SKM-1 (cell line): Measurements from ENCODE around the gene EPHA3.

Experiments
- DNase-seq: peaks from one replicate; lab custom pipeline; 2025; ENCODE audit not compliant: unreplicated experiment; lab: John Stamatoyannopoulos, UW

EPHA3 gene

DNA sequence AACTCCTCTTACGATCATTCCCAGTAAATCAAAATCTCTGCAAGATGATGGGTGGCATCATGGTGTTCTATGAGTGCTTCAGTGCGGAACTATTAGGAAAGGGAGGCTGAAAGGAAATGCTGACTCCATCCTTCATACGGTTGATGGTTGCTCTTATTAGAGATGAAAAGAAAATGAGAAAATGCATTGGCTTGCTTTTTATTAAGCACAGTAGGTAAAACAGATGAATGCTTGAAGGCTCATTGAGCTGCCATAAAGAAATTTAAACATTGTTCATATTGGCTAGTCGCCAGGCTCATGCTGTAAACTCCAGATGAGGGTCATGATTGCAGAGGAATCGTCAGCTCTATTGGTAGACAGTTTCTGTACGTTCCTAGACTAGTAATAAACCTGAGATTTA, 115.8 kb downstream of the EPHA3 start:
- no peak for DNase-seq

DNA sequence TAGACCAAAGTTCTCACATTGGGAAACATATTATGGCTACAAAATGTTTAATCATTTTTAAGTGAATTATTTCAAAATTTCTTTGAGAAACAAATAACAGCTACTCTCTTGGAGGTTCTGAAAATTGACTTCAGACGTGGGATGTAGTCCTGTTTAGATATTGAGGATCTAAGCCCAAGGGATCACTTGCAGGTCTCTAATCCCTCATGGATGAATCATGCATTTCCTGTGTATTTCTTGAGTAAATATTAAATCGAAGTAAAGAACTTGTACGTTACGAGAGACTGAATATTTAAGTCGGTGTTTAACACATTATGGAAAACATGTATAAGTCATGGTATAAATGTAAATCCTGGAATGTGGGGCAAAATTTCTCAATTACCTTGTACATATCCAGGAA, 119.8 kb downstream of the EPHA3 start:
- no peak for DNase-seq

DNA sequence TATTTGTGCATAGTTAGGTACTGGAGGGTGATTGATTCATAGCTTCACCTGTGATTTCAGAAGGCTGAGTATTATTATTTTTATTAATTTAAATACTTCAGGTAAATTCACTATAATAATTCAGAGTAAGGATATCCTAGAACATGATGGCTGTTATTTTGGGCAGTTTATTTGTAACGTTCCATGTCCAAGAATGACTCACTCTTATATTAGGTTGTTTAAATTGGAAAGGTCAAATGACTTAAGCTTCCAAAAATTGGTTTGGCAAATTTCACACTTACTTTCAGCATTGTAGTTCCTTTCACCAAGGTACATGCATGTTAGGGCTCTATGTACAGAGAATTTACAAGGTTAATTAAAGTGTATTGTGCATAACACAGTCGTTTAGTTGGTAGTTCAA, 120.2 kb downstream of the EPHA3 start:
- DNase-seq: no peak

DNA sequence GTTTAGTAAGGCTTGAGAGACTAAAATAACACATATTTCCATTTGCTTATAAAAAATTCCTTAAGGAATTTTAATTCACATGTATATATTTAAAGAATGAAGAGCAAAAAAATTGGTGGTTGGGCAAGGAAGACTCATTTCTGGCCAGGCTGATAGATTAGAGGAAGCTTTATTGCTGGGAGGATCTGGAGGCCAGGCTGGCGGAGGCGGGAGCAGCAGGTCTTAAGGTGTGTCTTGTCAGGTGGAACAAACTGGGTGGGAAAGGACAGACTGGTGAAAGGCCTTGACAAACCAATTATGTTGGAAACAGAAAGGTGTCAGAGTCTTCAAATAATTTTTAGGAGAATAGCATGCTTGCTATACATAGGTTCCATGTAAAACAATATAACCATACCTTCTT, 124.7 kb downstream of the EPHA3 start:
- no peak for DNase-seq

DNA sequence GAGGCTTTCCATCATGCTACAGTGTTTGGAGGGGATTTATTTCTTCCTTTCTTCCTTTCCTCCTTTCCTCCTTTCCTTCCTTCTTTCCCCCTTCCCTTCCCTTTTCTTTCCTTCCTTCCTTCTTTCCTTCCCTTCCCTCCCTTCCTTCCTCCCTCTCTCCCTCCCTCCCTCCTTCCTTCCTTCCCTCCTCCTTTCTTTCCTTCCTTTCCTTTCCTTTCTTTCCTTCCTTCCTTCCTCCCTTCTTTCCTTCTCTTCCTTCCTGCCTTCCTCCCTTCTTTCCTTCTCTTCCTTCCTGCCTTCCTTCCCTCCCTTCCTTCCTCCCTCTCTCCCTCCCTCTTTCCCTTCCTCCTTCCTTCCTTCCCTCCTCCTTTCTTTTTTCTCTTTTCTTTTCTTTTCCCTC, 127.2 kb downstream of the EPHA3 start:
- no peak for DNase-seq

DNA sequence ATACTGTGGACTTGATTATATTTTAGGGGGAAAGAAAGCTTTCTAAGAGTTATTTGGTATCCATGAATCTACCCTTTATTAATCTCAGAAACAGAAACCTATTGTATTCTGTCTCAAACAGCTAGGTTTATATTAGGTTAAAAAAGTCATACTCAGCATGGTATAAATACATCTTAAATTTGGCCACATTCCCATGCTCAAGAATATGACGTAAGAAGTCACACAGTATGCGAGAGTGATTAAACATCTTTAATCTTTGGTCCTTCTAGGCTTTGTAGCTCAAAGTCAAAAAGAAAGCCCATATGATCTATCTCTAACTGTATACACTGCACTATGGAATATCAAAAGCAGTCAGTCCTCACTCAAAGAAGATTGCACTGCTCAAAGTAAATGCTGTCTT, 131.4 kb downstream of the EPHA3 start:
- DNase-seq: no peak

DNA sequence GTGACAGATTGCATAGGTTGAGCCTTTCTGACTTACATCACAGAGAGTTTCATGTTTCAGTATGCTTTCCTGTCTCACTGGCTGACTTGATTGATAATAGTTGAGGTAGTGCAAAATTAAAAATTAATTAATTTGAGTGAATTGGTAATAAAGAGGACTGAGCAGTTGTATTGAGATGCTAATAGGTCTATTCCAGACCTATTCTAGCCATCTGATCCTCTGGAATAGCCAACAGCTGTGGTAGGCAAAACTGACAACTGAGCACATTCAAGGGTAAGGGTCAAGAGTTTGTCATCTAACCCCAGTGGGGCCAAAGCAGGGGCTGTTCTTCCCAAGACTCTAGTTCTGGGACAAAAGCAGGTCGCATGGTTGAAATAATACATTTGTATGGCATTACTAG, 132.4 kb downstream of the EPHA3 start:
- no peak for DNase-seq

DNA sequence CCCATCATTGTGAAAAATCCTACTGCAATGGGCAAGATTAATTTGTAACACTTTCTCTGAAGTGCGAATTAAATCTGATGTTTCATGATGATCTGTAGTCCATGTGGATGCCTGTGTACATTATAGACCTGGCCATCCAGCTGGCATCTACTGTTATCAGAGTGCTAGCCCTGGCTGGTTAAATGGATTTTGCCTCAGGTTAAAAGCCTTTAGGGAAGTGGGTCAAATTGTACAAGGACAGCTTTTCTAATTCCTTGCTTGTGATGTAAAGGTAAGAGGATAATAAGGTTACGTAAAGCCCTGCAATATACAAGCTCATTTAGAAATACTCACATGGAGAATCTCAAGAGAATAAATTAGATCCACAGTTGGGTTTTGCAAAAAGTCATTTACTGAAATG, 138.2 kb downstream of the EPHA3 start:
- DNase-seq: no peak

DNA sequence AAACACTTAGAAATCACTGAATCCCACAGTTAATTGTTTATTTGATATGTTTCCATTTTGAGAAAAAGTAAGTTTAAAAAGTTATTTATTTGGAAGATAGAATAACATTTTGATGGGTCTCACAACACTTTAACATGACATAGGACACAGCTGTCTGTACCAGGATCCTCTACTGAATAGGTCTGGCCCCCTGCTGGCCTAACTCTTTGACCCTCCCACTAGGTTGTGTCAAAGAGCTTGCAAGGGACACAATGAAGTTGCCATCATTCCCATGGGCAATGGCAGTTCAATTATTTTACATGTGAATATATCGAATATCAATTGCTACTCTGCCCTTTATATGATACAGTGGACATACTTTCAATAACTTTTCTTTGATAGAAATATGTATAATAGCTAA, 138.9 kb downstream of the EPHA3 start:
- DNase-seq: no peak

DNA sequence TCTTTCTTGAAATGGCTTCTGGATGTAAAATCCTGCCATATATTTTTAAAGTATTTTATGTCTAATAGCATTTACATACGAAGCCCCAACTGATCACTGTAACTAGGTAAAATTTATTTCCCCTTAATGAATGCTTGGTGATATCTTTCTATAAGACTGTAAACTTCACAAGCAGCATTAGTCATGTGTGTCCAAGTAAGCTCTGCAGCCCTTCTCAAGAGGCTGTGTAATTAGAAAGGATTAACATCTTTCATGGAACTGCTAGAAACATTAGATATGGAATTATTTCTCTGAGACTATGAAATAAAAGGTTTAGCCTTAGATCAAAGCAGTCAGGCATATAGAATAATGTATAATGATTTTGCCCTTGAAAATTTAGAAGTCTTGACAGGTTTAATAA, 143.3 kb downstream of the EPHA3 start:
- no peak for DNase-seq

DNA sequence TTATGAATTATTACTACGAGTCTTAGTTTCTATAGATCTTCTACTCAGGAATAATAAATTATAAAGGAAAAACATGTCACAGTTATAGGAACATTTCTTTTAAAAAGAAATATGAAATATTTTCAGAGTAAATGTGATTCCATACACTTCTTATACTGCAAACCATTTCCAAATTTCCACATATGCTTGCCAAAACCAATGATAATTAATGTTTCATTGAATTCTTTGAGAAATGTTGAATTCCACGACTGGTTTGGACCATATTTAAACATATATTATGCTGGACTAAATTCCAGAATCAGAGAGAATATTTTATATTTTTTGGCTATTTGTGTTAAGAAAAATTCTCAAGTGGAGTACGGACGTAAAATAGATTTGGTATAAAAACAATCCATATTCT, 144.6 kb downstream of the EPHA3 start:
- DNase-seq: no peak

DNA sequence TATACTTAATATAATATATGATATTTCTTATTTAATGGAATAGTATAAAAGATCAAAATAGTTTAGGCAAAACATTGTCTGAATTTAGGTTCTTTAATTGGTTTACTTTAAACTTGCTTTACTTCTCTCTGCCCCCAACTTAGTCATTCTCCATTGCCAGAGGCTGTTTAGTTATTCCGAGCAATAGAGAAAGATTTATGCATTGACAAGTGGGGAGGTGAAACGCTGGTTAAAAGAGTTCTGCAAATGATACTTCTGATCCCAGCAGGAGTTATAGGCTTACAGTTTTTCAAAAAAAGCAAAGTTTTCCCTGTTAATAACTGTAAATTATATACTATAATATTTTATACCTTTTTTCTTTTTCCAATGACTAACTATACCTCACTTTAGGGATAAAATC, 145.4 kb downstream of the EPHA3 start:
- no peak for DNase-seq

DNA sequence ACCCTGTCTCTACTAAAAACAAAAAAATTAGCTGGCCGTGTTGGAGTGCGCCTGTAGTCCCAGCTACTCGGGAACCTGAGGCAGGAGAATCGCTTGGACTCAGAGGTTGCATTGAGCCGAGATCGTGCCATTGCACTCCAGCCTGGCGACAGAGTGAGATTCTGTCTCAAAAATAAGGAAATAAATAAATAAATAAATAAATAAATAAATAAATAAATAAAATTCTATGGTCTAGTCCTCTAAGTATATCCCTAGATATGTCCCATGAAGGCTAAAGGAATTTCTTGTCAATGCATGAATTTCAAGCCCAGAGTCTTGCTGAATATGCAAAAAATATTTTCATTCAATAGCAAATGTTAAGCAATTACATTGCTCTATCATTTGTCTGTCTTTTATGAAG, 149.0 kb downstream of the EPHA3 start:
- DNase-seq: no peak

DNA sequence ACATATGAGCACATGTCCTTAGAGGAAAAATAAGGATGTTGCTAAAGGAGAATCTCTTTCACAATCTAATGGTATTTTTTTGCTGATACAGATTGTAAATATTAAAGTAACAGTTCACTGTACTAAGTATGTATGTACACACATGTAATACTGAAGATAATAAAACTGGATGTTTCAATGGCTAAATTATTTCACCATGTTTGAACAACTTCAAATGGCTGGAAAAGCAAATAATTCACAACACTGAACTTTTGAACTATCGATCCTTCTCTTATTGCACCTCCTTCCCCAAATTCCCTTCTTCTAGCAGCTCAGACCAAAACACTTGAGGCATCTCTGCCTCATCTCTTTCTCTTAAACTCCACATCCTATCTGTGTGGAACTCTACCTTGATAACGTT, 149.5 kb downstream of the EPHA3 start:
- no peak for DNase-seq

DNA sequence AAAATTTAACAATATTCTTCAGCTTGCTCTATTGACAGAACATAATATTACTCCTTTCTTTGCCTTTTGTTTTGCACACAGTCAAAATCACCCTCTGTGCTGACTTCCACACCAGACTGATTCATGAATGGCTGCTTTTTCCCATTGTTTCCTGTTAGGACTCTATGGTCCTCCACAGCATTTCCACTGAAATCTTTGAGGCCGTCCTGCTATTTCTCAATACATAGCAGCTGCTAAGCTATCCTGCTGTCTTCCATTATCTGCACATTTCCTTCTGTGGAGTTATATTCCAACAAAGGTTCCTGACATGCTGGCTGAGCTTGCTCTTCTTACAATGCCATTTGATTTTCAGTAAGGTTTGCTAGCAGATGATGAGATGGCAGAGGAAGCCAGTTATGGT, 153.3 kb downstream of the EPHA3 start:
- DNase-seq: no peak

DNA sequence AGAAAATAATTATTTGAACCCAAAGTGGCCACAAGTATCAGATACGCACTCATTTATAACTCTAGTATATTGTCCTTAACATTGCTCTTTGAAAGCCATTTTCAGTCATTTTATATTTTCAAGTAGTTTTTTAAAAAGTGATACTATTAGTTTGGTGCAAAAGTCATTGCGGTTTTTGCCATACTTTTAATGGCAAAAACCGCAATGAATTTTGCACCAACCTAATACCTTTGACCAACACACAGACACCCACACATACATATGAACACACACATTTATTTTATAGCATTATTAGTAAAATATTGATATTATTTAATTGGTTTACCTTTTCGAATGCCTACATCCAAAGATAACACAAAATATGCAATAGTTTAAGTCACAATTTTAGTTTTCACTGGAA, 154.3 kb downstream of the EPHA3 start:
- no peak for DNase-seq

DNA sequence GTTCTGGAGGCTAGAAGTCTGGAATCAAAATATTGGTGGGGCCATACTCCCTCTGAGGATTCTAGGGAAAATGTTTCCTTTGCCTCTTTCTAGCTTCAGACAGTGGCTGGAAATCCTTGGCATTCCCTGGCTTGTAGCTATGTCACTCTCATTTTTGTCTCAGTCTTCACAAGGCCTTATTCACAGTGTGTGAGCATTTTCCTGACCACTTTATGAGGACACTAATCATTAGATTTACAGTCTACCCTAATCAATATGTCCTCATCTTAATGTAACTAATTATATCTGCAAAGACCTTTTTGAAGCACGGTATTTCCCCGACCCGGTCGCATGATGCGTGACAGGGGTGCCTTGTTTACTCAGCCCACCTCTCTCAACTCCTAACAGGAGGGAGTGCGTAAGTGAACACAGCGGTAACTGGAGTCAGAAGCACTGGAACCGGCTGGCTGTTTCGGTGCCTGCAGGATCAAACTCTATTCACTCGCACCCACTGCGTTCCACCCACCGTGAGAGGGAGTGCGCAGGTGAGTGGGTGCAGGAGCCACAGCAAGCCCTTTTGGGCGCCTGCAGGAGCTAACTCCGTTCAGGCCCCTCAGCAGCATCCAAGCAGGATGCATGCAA, 155.0 kb downstream of the EPHA3 start:
- DNase-seq: no peak

DNA sequence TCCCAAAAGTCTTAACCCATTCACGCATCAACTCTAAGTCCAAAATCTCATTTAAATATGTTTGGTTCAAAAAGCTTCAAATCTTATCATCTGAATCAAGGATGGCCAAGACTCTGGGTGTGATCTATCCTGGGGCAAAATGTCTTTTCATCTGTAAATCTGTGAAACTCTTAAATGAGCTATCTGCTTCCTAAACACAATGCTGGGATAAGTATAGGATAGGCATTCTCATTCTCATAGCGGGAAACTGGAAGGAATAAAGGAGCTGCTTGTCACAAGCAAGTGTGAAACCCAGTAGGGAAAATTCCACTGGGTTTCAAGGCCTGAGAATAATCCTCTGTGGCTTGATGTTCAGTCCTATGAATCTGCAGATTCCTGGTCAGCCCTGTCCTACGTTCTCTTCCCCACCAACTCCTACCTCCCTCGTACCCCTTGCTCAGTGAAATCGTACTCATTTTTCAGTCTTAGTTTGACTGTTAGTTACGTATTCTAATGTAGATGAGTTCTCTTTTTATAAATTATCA, 156.7 kb downstream of the EPHA3 start:
- DNase-seq: no peak

DNA sequence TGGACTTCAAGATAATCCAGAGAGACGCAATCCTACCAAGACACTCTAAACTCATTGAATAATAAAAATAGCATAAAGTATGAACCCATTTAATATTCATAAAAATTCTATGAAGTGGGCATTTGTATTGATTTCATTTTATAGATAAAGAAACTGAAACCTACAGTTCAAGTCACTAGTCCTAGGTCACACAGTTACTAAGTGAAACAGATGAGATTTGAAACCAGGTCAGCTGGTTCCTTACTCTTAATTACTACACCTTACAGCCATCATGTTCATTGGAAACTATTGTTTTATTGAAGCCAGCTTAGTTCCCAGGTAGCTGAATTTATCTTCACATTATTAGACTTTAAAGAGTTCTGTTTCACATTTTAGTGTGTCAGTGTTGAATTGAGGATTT, 158.7 kb downstream of the EPHA3 start:
- no peak for DNase-seq

DNA sequence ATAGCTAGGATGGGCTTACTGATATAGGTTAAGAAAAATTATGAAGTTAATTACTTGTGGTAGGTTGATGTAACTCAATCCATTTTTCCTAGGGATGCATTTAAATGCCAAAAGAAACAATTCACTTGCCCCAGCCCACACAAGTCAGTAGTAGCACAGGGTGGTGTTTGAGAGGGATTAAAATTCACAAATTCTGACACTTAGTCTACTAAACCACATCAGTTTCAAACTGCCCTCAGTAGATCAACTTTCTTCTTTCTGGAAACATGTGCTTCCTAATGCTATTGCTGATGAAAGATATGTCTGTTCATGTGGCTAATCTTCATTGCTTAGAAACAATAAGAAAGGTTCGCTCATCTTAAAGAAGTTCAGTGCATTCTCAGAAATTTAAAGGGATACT, 160.6 kb downstream of the EPHA3 start:
- no peak for DNase-seq

DNA sequence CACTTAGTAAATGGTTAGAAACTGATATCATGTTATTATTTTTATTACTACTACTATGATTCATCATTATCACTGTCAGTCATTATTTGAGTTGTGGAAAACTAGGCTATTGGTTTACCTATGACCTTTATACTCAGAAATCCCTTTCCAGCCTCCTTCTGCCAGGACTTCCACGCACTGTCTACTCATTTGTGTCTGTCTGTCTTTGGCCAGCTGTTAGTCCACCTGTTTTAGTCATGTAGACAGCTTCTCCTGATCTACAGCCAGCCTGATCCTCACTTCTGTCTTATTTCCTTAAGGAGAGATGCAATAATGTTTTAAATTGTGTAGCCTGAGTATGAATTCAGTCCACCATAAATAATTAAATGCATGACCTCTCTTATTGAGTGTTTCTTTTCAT, 162.8 kb downstream of the EPHA3 start:
- no peak for DNase-seq

DNA sequence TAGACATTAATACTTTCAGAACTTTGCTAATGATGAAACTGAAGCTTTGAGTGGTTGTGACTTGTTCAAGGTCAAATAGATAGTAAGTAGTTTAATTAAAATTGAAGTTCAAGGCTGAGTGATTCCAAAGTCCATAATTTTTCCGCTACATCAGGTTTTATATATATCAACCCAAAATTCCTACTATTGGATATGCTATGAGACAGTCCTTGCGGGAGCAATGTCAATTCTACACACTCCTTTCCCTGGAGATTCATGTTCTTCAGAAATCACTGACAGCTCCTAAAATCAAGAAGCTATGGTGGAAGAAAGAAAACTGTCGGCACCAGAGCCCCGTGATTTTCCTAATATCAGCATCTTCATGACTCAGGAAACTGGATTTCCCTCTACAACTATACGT, 167.6 kb downstream of the EPHA3 start:
- no peak for DNase-seq

DNA sequence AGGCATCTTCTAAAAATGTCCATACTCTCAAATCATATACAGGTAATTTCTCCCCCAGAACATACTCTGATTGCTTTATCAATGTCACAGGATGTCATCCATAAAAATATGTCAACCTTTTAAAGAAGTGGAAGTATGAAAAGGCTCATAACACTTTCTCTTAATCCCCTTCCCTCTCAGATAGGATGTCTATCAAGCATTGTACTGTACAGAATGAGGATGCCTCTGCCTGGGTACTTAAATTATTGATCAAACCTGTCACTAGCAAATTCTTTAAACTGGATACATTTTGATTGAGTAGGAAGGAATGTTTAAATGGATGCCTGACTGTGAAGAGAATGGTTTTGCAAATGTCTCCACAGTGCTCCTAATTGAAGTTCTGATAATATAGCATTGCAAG, 168.7 kb downstream of the EPHA3 start:
- no peak for DNase-seq
